Nephron progenitor cell (in vitro differentiated cells): ENCODE results near the gene RPH3AL.

Experiments used
- DNase-seq: peaks from one replicate; pipeline ENCODE4 v3.0.0; 2021
- H3K27ac Mint-ChIP-seq: 2 replicates; pipeline ENCODE4 v1.8.0; 2021; ENCODE audit warnings: mild to moderate bottlenecking, moderate library complexity, mixed read lengths
- H3K27me3 Mint-ChIP-seq: 2 replicates; pipeline ENCODE4 v1.8.0; 2021; ENCODE audit warnings: mild to moderate bottlenecking, low read depth, mixed read lengths; ENCODE audit not compliant: poor library complexity
- H3K36me3 Mint-ChIP-seq: 2 replicates; pipeline ENCODE4 v1.8.0; 2021; ENCODE audit warnings: low read depth, mixed read lengths
- H3K4me1 Mint-ChIP-seq: 2 replicates; pipeline ENCODE4 v1.8.0; 2021; ENCODE audit warnings: mixed read lengths
- H3K4me3 Mint-ChIP-seq: 2 replicates; pipeline ENCODE4 v1.8.0; 2021; ENCODE audit warnings: mild to moderate bottlenecking, moderate library complexity, mixed read lengths
- H3K9me3 Mint-ChIP-seq: 2 replicates; pipeline ENCODE4 v1.8.0; 2021; ENCODE audit warnings: mild to moderate bottlenecking, moderate library complexity, mixed read lengths
- CTCF ChIP-seq: fragments of 200-600 bp; sonication (generic); IDR thresholded peaks from 2 replicates; pipeline ENCODE4 v1.5.0; 2021; ENCODE audit warnings: antibody characterized with exemption

The RPH3AL gene

GRCh38 chr17:300881-301280 is 51.7 kb downstream of the RPH3AL start:
- Mint-ChIP-seq H3K4me3 (no peak overlapping the region), H3K36me3 (peaks cover 8% of the 10 kb centered on the region), H3K9me3 (no peaks in the 10 kb centered on the region), H3K4me1 (peaks cover 58% of the 10 kb centered on the region), H3K27me3 (peaks cover 5% of the 10 kb centered on the region), H3K27ac (peak overlapping the region; percentile 72)
- no peak for DNase-seq
- TF ChIP-seq CTCF: no peak

GRCh38 chr17:299546-299945 is 53.1 kb downstream of the RPH3AL start:
- no peak for DNase-seq
- peaks cover 56% of the 10 kb centered on the region for H3K4me1 Mint-ChIP-seq
- no peak overlapping the region for H3K4me3 Mint-ChIP-seq
- H3K36me3 Mint-ChIP-seq: peaks cover 8% of the 10 kb centered on the region
- peaks cover 8% of the 10 kb centered on the region for H3K27me3 Mint-ChIP-seq
- no peak overlapping the region for H3K27ac Mint-ChIP-seq
- TF ChIP-seq CTCF: no peak
- no peaks in the 10 kb centered on the region for H3K9me3 Mint-ChIP-seq

GRCh38 chr17:298791-299450 is 53.7 kb downstream of the RPH3AL start:
- H3K9me3 Mint-ChIP-seq: no peaks in the 10 kb centered on the region
- DNase-seq: no peak
- no peak overlapping the region for H3K4me3 Mint-ChIP-seq
- H3K36me3 Mint-ChIP-seq: peaks cover 12% of the 10 kb centered on the region
- TF ChIP-seq CTCF: no peak
- H3K4me1 Mint-ChIP-seq: peaks cover 56% of the 10 kb centered on the region
- peaks cover 11% of the 10 kb centered on the region for H3K27me3 Mint-ChIP-seq
- H3K27ac Mint-ChIP-seq: no peak overlapping the region

GRCh38 chr17:297758-298157 is 54.8 kb downstream of the RPH3AL start:
- Mint-ChIP-seq H3K27me3 (peaks cover 7% of the 10 kb centered on the region), H3K4me1 (peaks cover 62% of the 10 kb centered on the region)
- TF ChIP-seq CTCF: no peak

GRCh38 chr17:296906-297690 is 55.5 kb downstream of the RPH3AL start:
- no peak for TF ChIP-seq CTCF
- DNase-seq: no peak
- Mint-ChIP-seq H3K36me3 (peaks cover 13% of the 10 kb centered on the region), H3K27me3 (peaks cover 7% of the 10 kb centered on the region), H3K27ac (no peak overlapping the region), H3K9me3 (no peaks in the 10 kb centered on the region), H3K4me3 (no peak overlapping the region), H3K4me1 (peaks cover 59% of the 10 kb centered on the region)

More at GRCh38 chr17:297758-298157, 54.8 kb downstream of the RPH3AL start:
- no peak for DNase-seq
- no peak overlapping the region for H3K27ac Mint-ChIP-seq
- H3K9me3 Mint-ChIP-seq: no peaks in the 10 kb centered on the region
- no peak overlapping the region for H3K4me3 Mint-ChIP-seq
- H3K36me3 Mint-ChIP-seq: peaks cover 20% of the 10 kb centered on the region

GRCh38 chr17:296379-296778 is 56.2 kb downstream of the RPH3AL start:
- TF ChIP-seq CTCF: no peak
- no peak overlapping the region for H3K4me3 Mint-ChIP-seq
- H3K9me3 Mint-ChIP-seq: no peaks in the 10 kb centered on the region
- DNase-seq: no peak
- H3K4me1 Mint-ChIP-seq: peaks cover 56% of the 10 kb centered on the region
- H3K36me3 Mint-ChIP-seq: peaks cover 13% of the 10 kb centered on the region
- no peak overlapping the region for H3K27ac Mint-ChIP-seq
- peaks cover 7% of the 10 kb centered on the region for H3K27me3 Mint-ChIP-seq
